ENCODE measurements around the gene MBD6. TPM values are rescaled to one million over a fixed set of nuclear protein-coding genes. Genes with fewer than 3 reads are reported as not detected.

Gene MBD6
- total and polyA plus RNA-seq, 2 of the 13 experiments (the other 11 are each of a cell fraction or from before 2014, with no cell fraction given): 4.1 to 5.9 TPM

- TF ChIP-seq, protein P1, sequence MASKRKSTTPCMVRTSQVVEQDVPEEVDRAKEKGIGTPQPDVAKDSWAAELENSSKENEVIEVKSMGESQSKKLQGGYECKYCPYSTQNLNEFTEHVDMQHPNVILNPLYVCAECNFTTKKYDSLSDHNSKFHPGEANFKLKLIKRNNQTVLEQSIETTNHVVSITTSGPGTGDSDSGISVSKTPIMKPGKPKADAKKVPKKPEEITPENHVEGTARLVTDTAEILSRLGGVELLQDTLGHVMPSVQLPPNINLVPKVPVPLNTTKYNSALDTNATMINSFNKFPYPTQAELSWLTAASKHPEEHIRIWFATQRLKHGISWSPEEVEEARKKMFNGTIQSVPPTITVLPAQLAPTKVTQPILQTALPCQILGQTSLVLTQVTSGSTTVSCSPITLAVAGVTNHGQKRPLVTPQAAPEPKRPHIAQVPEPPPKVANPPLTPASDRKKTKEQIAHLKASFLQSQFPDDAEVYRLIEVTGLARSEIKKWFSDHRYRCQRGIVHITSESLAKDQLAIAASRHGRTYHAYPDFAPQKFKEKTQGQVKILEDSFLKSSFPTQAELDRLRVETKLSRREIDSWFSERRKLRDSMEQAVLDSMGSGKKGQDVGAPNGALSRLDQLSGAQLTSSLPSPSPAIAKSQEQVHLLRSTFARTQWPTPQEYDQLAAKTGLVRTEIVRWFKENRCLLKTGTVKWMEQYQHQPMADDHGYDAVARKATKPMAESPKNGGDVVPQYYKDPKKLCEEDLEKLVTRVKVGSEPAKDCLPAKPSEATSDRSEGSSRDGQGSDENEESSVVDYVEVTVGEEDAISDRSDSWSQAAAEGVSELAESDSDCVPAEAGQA (IDR thresholded peaks at IDR 0.05; ENCODE audit: low read depth): no peak
- TF ChIP-seq, protein P1 (CRISPR knock-in tag; IDR thresholded peaks at IDR 0.05; ENCODE audit: borderline replicate concordance): no peak
- no peak for TF ChIP-seq AGO1 (IDR thresholded peaks at IDR 0.05; ENCODE audit: low read depth, low read length, poor library complexity, severe bottlenecking)
- no peak for TF ChIP-seq ZSCAN21 (CRISPR knock-in tag; IDR thresholded peaks at IDR 0.05; ENCODE audit: borderline replicate concordance)
- TF ChIP-seq WIZ (CRISPR knock-in tag; IDR thresholded peaks at IDR 0.05): no peak
- no peak for TF ChIP-seq ARID3A (IDR thresholded peaks at IDR 0.05; ENCODE audit: low read depth, low read length)
- no peak for TF ChIP-seq XBP1 (CRISPR knock-in tag; IDR thresholded peaks at IDR 0.05)
- no peak for TF ChIP-seq MAFG (CRISPR knock-in tag; IDR thresholded peaks at IDR 0.05)
- TF ChIP-seq CREBL2 (CRISPR knock-in tag; IDR thresholded peaks at IDR 0.05; ENCODE audit: borderline replicate concordance): no peak
- TF ChIP-seq ZNF138 (CRISPR knock-in tag; IDR thresholded peaks at IDR 0.05; ENCODE audit: low read depth): no peak
- no peak for TF ChIP-seq ZEB1 (IDR thresholded peaks at IDR 0.05; ENCODE audit: insufficient replicate concordance, low read depth)
- TF ChIP-seq ZNF296 (CRISPR knock-in tag; conservative IDR thresholded peaks at IDR 0.05): no peak
- TF ChIP-seq, protein P2, sequence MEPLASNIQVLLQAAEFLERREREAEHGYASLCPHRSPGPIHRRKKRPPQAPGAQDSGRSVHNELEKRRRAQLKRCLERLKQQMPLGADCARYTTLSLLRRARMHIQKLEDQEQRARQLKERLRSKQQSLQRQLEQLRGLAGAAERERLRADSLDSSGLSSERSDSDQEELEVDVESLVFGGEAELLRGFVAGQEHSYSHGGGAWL (CRISPR knock-in tag; IDR thresholded peaks at IDR 0.05): no peak
- TF ChIP-seq REST (IDR thresholded peaks at IDR 0.05; ENCODE audit: borderline replicate concordance in 1 of 2, low read depth in 1 of 2, low read length in 2 of 2): no peak
- no peak for TF ChIP-seq ZNF225 (CRISPR knock-in tag; IDR thresholded peaks at IDR 0.05)
- no peak for TF ChIP-seq ATF1 (CRISPR knock-in tag; IDR thresholded peaks at IDR 0.05)
- TF ChIP-seq ZFP37 (CRISPR knock-in tag; IDR thresholded peaks at IDR 0.05; ENCODE audit: borderline replicate concordance): no peak
These were observed 24.0 kb downstream of the MBD6 start, which contains the start of gene DCTN2 (continued) for GRCh38 chr12:57546438-57547287.

All from HepG2 (cell line).